Duodenal mucosa (tissue), 2 donors: ENCODE results near the gene MBNL2.

ENCODE experiments used
- H3K27ac ChIP-seq: one replicate; pipeline ENCODE4 v1.7.0; 2013; ENCODE audit warnings: low read depth, low read length
- H3K27me3 ChIP-seq, 2 donors: one replicate each; pipeline ENCODE4 v1.7.0; 2013; ENCODE audit warnings: low read length in 2 of 2, control low read depth in 1 of 2; ENCODE audit not compliant: insufficient read depth in 2 of 2, control insufficient read depth in 1 of 2
- H3K36me3 ChIP-seq, 2 donors: one replicate each; pipeline ENCODE4 v1.7.0; 2013; ENCODE audit warnings: low read length in 2 of 2, control low read depth in 1 of 2; ENCODE audit not compliant: insufficient read depth in 2 of 2, control insufficient read depth in 1 of 2
- H3K4me1 ChIP-seq, 2 donors: one replicate each; pipeline ENCODE4 v1.7.0; 2013; ENCODE audit warnings: low read length in 2 of 2, control low read depth in 1 of 2; ENCODE audit not compliant: insufficient read depth in 2 of 2, control insufficient read depth in 1 of 2
- H3K4me3 ChIP-seq, 2 donors: one replicate each; pipeline ENCODE4 v1.7.0; 2013; ENCODE audit warnings: low read length in 2 of 2, low read depth in 1 of 2
- H3K9ac ChIP-seq, 2 donors: one replicate each; pipeline ENCODE4 v1.7.0; 2013; ENCODE audit warnings: low read length in 2 of 2, low read depth in 1 of 2
- H3K9me3 ChIP-seq, 2 donors: one replicate each; pipeline ENCODE4 v1.7.0; 2013; ENCODE audit warnings: low read length in 2 of 2, control low read depth in 1 of 2; ENCODE audit not compliant: control insufficient read depth in 1 of 2

Gene MBNL2

DNA sequence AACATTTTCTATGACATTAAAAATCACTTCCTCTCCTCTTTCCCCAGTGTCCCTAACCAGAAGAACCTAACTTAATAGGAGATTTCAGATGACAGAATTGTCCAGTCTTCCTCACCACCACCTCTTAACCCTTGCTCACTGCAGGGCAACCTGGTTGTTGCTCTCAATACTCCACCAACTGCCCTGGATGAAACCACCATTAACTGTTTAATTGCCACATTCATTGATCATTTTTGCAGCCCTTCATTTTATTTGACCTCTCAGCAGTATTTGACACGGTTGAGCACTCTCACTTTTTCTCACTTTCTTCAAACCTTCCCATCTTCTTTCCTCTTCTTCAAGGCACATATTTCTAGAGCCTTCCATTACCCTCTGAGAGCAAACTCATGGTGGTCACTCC, 84.0 kb downstream of the MBNL2 start:
- H3K27ac ChIP-seq: no peak overlapping the region
- H3K27me3 ChIP-seq: no peaks in the 10 kb centered on the region
- no peak overlapping the region for H3K4me3 ChIP-seq
- H3K9ac ChIP-seq: no peak overlapping the region
- H3K4me1 ChIP-seq: peaks cover 6 to 17% of the 10 kb centered on the region in 2 donors
- no peaks in the 10 kb centered on the region for H3K9me3 ChIP-seq
- H3K36me3 ChIP-seq: peaks cover 0 to 3% of the 10 kb centered on the region in 2 donors

DNA sequence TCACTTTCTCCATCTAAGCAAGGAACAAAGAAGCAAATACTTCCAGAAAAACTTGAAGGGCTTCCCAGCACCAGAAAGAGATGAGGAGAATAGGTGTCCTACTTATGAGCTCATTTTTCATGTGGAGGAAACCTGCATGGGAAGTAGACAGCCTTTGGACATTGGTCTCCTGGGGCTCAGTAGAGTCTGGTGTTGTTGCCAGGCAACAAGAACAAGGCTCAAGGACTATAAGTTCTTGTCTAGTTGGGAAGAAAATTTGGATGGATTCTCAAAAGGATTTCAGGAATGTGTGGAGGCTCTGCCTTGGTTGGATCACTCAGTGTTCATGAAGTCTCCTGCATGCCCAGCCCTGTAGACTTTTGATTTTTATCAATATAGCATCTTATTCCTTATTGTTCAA, 84.5 kb downstream of the MBNL2 start:
- peaks cover 0 to 3% of the 10 kb centered on the region in 2 donors for H3K36me3 ChIP-seq
- no peak overlapping the region for H3K9ac ChIP-seq
- no peaks in the 10 kb centered on the region for H3K9me3 ChIP-seq
- peaks cover 6 to 17% of the 10 kb centered on the region in 2 donors for H3K4me1 ChIP-seq
- no peaks in the 10 kb centered on the region for H3K27me3 ChIP-seq
- no peak overlapping the region for H3K4me3 ChIP-seq
- no peak overlapping the region for H3K27ac ChIP-seq

DNA sequence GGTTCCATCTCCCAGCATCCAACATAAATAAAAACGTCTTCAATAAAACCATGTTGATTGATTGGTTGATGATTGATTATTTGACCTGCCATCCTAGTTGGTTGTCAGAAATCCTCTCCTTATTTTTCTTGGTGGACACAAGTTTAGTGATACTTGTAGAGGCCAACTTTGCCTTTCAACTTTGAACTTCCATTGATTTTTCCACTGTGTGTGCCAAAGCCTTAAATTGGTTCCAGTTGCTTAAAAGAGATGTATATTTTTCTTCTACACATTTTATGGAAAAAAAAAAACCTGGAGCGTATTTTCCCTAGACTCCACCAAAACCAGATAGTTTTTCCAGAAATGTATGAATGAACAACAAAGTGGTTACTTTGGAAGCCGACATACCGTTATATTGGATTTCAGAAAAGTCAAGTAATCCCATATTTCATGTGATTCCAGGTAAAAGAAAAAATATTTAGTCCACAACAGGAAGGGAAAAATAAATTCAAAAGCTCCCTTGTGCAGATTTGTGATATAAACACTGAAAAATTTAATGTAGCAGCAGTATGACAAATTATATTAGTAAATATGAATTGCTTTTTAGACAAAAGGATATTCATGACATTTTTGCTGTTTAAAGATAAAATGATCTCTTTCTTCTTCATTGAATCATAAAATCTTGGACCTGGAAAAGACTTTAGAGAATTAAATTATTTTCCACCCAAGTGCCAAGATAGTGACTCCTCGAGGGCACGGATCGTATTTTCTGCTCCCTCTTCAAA, 85.2 kb downstream of the MBNL2 start:
- Histone ChIP-seq H3K9me3 (no peaks in the 10 kb centered on the region), H3K4me3 (no peak overlapping the region), H3K9ac (no peak overlapping the region), H3K27ac (no peak overlapping the region), H3K27me3 (no peaks in the 10 kb centered on the region), H3K4me1 (peaks cover 6 to 12% of the 10 kb centered on the region in 2 donors), H3K36me3 (peaks cover 0 to 3% of the 10 kb centered on the region in 2 donors)

DNA sequence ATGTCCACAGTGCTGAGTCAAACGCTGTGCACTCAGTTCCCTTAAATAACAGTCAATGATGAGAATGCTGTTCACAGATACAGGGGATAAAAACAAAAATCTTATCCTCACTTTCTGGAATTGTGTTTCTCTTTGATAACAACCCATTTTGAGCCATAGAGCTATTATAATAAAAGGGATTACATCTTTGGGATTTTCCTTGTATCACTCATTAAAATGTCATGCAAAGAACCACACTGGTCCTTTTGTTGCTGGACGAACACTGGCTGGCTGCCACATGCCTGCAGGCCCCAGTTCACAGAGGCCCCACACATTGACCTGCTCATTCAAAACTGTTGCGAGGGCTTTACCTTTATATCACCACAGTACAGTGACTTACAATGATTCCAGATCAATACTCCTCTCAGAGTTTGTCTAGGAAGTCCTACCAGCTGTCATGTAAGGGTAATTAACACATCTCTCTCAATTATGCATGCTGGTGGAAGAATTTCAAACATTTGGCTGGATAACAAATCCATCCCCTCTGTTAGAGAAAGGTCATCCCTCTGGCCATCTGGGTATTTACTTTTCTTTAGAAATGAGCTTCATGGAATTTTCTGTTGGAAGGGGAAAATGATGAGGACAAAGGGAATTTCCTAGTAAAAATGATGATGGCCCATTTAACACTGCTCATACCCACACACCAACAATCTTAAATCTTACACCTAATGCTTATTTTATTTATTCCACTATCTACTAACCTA, 85.9 kb downstream of the MBNL2 start:
- no peaks in the 10 kb centered on the region for H3K27me3 ChIP-seq
- H3K9me3 ChIP-seq: no peaks in the 10 kb centered on the region
- H3K4me3 ChIP-seq: no peak overlapping the region
- peaks cover 6 to 8% of the 10 kb centered on the region in 2 donors for H3K4me1 ChIP-seq
- no peak overlapping the region for H3K9ac ChIP-seq
- H3K36me3 ChIP-seq: peaks cover 0 to 3% of the 10 kb centered on the region in 2 donors
- no peak overlapping the region for H3K27ac ChIP-seq

DNA sequence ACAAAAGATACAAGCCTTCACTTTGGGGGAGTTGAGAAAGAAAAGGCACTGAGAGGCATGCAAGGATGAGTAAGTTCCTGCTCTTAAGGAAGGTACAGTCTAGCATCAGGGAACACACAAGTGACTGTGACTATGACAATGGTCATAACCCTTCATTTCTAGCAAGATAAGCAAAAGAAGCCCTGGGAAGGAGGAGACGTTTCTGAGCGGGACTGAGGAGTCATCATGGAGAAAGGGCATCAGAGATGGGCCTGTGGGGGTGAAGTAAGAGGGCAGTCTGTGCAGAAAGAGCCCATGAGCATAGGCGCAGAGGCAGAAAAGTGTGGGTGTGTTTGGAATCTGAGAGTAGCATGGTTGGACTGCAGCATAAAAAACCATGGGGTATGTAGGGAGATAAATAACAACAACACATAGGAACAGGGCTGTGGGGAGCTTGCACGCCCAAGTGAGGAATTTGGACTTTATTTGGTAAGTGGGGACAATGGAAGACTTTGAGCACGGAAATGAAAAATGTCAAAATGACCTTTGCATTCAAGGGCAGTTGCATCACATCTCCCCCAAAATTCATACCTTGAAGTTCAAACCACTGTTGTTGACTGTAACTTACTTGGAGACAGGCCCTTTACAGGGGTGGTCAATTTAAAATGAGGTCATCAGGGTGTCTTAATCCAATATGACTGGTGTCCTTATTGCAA, 86.7 kb downstream of the MBNL2 start:
- Histone ChIP-seq H3K9me3 (no peaks in the 10 kb centered on the region), H3K4me3 (no peak overlapping the region), H3K36me3 (peaks cover 0 to 3% of the 10 kb centered on the region in 2 donors), H3K4me1 (peaks cover 6 to 8% of the 10 kb centered on the region in 2 donors), H3K27me3 (no peaks in the 10 kb centered on the region), H3K9ac (no peak overlapping the region), H3K27ac (no peak overlapping the region)

DNA sequence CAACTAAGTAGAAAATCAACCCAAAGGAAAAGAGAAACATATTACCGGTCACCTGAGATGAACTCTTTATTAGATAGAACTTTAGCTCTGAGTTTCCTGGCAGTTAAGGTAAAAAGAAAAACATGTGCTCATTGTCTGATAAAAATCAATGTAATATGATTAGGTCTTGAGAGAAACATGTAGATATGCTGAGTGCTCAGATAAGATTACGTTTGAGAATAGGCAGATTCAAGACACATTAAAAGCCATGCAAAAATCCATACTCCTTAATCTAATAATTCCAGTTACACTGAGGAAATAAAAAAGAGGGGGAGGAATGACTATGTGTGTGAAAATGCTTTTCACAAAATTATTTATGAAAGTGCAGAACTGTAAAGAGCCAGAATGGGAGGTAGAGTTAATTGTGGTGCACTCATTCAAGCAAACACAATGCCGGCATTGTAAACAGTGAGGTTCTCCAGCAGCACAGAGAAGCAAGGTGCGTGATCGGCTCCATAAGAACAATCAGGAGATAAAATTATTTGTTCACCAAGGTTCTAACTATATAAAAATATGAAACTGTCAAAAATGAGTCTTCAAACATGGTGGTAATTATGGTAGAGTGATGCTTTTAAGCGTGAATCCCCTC, 88.8 kb downstream of the MBNL2 start:
- H3K36me3 ChIP-seq: peaks cover 0 to 3% of the 10 kb centered on the region in 2 donors
- no peaks in the 10 kb centered on the region for H3K27me3 ChIP-seq
- no peak overlapping the region for H3K9ac ChIP-seq
- H3K4me1 ChIP-seq: peaks cover 6 to 8% of the 10 kb centered on the region in 2 donors
- H3K9me3 ChIP-seq: no peaks in the 10 kb centered on the region
- no peak overlapping the region for H3K4me3 ChIP-seq
- no peak overlapping the region for H3K27ac ChIP-seq

DNA sequence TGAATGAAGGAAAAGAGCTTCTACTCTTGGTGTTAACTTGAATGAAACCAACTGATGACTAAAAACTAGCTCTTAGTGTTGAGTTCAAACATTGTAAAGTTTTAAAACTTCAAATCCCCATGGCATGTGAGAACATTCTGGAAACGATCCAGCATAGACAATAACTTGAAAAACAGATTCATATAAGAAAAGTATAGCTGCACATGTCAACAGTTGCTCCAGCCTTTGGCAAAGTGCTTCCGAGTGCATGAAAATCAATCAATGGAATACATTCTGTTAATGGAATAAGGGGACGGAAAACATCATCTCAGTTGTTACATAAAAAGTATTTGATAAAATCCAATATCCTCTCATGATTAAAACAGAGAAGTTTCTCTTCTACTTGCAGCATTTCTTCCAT, 89.8 kb downstream of the MBNL2 start:
- Histone ChIP-seq H3K36me3 (peaks cover 0 to 9% of the 10 kb centered on the region in 2 donors), H3K4me3 (no peak overlapping the region), H3K4me1 (no peaks in the 10 kb centered on the region), H3K9ac (no peak overlapping the region), H3K27ac (no peak overlapping the region), H3K27me3 (no peaks in the 10 kb centered on the region), H3K9me3 (no peaks in the 10 kb centered on the region)

DNA sequence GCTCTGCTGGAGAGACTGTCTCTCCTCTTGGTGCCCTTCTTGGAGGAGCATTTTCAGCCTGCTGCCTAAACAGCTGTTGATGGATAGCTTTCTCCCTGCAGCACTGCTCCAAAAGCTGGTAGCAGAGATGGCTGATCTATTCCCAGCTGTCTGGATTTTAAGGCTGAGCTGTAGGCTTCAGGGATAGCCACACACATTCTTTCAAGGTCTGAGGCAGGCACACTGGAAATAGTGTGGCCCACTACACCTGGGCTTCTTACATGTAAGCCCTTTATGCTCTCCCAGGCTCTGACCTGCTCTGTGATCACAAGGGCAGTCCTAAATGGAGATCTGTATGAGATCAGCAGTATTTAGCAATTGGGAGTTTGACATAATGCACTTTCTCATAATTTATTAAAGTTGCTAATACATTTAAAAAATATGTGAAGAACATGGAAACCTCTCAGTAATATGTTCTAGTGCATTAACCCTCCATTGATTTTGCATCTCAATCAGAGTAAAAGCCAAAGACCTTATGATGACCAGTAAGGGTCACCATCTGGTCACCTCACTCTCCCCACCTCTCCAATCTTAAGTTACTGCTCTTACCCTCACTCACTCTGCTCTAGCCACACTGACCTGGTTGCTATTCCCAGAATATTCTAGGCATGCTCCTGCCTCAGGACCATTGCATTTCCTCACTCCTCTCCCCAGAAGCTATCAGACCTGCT, 91.6 kb downstream of the MBNL2 start:
- no peak overlapping the region for H3K4me3 ChIP-seq
- no peak overlapping the region for H3K9ac ChIP-seq
- peaks cover 0 to 10% of the 10 kb centered on the region in 2 donors for H3K36me3 ChIP-seq
- H3K9me3 ChIP-seq: no peaks in the 10 kb centered on the region
- H3K4me1 ChIP-seq: no peaks in the 10 kb centered on the region
- no peak overlapping the region for H3K27ac ChIP-seq
- no peaks in the 10 kb centered on the region for H3K27me3 ChIP-seq

DNA sequence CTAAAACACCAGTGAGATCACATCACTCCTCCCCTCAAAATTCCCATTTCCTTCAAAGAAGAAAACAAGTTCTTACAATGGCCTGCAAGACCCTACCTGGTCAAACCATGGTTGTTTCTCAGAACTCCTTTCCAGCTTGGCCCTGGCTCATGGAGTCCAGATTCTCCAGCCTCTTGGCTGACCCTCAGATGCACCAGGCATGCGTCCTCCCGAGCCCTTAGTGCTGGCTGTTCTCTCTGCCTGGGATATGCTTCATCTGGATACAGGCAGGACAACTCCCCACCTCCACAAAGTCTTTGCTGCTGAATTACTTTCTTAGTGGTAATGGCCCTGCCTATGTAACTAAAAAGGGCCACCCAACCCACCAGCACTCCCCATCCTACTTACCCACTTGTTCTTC, 94.3 kb downstream of the MBNL2 start:
- no peaks in the 10 kb centered on the region for H3K9me3 ChIP-seq
- H3K4me3 ChIP-seq: no peak overlapping the region
- no peaks in the 10 kb centered on the region for H3K27me3 ChIP-seq
- no peak overlapping the region for H3K27ac ChIP-seq
- H3K9ac ChIP-seq: no peak overlapping the region
- H3K36me3 ChIP-seq: peaks cover 0 to 7% of the 10 kb centered on the region in 2 donors
- H3K4me1 ChIP-seq: no peaks in the 10 kb centered on the region
